ENCODE data around the gene NAA60. TPM values are rescaled to one million over a fixed set of nuclear protein-coding genes. Genes with fewer than 3 reads are reported as not detected.

NAA60 gene
- total and polyA plus RNA-seq, 9 donors, result 16.6 to 106 (median 40.8) TPM

GRCh38 chr16:3482659-3483241, 39.3 kb downstream of the NAA60 start:
- intact Hi-C loops (cut with DNase I), result no loop called here
- H3K36me3 ChIP-seq, result no peaks in the 10 kb centered on the region
- no peaks in the 10 kb centered on the region for H3K9me3 ChIP-seq
- no peak overlapping the region for H3K27ac ChIP-seq
- no peak for DNase-seq
- 92 to 95% (median 92%) methylated on average over 18 of the region's 18 CpGs for WGBS, 3 donors
- H3K4me1 ChIP-seq (ENCODE audit: insufficient read depth), result peaks cover 4% of the 10 kb centered on the region
- H3K4me3 ChIP-seq, result no peak overlapping the region
- H3K27me3 ChIP-seq, result no peaks in the 10 kb centered on the region
- TF ChIP-seq CTCF (IDR thresholded peaks at IDR 0.05) (no peak), POLR2A (IDR thresholded peaks at IDR 0.05) (no peak), EP300 (IDR thresholded peaks at IDR 0.05) (no peak)

GRCh38 chr16:3484318-3485096, 41.0 kb downstream of the NAA60 start:
- no peak overlapping the region for H3K27ac ChIP-seq
- no peak overlapping the region for H3K4me3 ChIP-seq
- no peaks in the 10 kb centered on the region for H3K9me3 ChIP-seq
- intact Hi-C loops (cut with DNase I), result no loop called here
- H3K4me1 ChIP-seq (ENCODE audit: insufficient read depth), result peaks cover 4% of the 10 kb centered on the region
- no peak for DNase-seq
- TF ChIP-seq EP300 (IDR thresholded peaks at IDR 0.05) (no peak), CTCF (IDR thresholded peaks at IDR 0.05) (no peak), POLR2A (IDR thresholded peaks at IDR 0.05) (no peak)
- WGBS, 3 donors, result 88 to 91% (median 89%) methylated on average over 29 to 30 of the region's 30 CpGs
- H3K27me3 ChIP-seq, result no peaks in the 10 kb centered on the region
- H3K36me3 ChIP-seq, result no peaks in the 10 kb centered on the region

- intact Hi-C loops (cut with DNase I), result no loop called here
- Histone ChIP-seq H3K4me3 (no peak overlapping the region), H3K27ac (no peak overlapping the region), H3K9me3 (no peaks in the 10 kb centered on the region), H3K36me3 (no peaks in the 10 kb centered on the region), H3K4me1 (ENCODE audit: insufficient read depth) (peaks cover 4% of the 10 kb centered on the region), H3K27me3 (no peaks in the 10 kb centered on the region)
- TF ChIP-seq POLR2A (IDR thresholded peaks at IDR 0.05), result no peak
- TF ChIP-seq EP300 (IDR thresholded peaks at IDR 0.05), result no peak
- TF ChIP-seq CTCF (IDR thresholded peaks at IDR 0.05), result no peak
- WGBS, 3 donors, result 86 to 89% (median 88%) methylated on average over 15 of the region's 15 CpGs
- no peak for DNase-seq
Measured at GRCh38 chr16:3485097-3485745, 41.7 kb downstream of the NAA60 start.

- Histone ChIP-seq H3K27ac (no peak overlapping the region), H3K36me3 (no peaks in the 10 kb centered on the region), H3K4me3 (no peak overlapping the region), H3K9me3 (no peaks in the 10 kb centered on the region), H3K27me3 (no peaks in the 10 kb centered on the region), H3K4me1 (ENCODE audit: insufficient read depth) (peaks cover 4% of the 10 kb centered on the region)
- no peak for DNase-seq
- 83 to 88% (median 87%) methylated on average over 14 to 20 of the region's 20 CpGs for WGBS, 3 donors
- TF ChIP-seq POLR2A (IDR thresholded peaks at IDR 0.05) (no peak), EP300 (IDR thresholded peaks at IDR 0.05) (no peak), CTCF (IDR thresholded peaks at IDR 0.05) (no peak)
- intact Hi-C loops (cut with DNase I), result no loop called here
Measured at GRCh38 chr16:3485821-3486505, 42.5 kb downstream of the NAA60 start.
